Hematopoietic multipotent progenitor cell treated with erythropoietin and hydrocortisone succinate and interleukin-3 and kit ligand, for 4 days (in vitro differentiated cells): Measurements from ENCODE around the gene SPOUT1.
A peak's percentile ranks its signal among the peaks of the same experiment; 100 is the strongest.

Source experiments
- DNase-seq: peaks from one replicate; pipeline ENCODE4 v3.0.0-alpha.2; 2015

SPOUT1 gene

DNA sequence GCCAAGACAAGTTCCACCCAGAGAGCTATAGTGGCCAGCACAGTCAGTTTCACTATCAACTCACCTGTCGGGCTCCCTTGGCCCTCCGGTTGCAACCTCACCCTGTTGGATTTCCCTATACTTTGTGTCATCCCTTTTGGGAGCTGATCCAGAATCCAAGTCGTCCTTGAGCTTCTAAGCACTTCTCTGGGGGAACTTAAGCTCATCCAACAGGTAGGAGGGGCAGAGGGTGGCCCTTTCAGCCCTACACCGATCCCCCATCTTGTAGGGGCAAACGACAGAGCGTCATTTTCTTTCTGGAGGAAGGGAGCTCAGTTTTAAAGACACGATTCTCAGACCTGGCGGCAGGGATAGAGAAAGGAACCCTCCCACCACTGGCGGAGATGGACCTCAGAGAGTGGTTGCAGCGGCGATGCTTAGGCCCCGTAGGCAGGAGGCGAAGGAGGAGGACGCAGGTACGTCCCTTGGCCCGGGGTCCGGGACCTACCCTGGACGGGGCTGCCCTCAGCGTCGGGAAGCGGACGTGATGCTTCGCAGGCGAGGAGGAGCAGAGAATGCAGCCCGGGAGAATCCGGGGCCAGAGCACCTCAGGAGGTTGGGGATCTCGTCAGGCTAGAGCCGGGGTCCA lies 58.4 kb downstream of the SPOUT1 start:
- peak; percentile 25 for DNase-seq

DNA sequence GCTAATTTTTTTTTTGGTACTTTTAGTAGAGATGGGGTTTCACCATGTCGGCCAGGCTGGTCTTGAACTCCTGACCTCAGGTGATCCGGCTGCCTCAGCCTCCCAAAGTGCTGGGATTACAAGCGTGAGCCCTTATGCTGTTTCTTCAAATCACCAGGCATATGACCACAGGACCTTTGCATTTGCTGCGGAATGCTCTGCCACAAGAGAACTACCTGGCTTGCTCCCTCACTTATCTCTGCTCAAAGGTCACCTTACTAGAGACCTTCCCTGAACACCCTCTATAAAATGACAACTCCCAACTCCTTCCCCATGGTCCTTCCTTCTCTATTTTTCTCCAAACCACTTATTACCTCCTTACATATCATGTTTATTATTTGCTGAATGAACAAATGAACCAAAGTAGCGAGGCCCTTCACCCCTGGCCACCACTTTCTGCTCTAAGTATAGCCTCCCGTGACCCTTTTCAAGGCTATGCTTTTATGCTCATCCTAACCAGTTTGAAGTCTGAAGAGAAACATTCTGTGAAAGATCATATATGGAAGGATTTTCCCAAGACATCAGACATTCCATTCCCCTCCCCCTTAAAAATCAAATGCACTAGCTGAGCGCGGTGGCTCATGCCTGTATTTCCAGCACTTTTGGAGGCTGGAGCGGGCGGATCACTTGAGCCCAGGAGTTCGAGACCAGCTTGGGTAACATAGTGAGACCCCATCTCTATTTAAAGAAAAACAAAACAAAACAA lies 59.1 kb downstream of the SPOUT1 start:
- DNase-seq = no peak
